HG02588 (cell line): ENCODE data around the gene LPAR4.
"Not testable (repeated sequence)": the region's sequence is repeated elsewhere in the genome, so short reads cannot be mapped to it uniquely, and the experiment has no call there.

ENCODE experiments used
- ATAC-seq: cut with Tn5 transposase; IDR thresholded peaks from one replicate; pipeline ENCODE4 v1.9.1; 2021; ENCODE audit warnings: mild to moderate bottlenecking, moderate library complexity; ENCODE audit not compliant: unreplicated experiment

LPAR4 gene

DNA sequence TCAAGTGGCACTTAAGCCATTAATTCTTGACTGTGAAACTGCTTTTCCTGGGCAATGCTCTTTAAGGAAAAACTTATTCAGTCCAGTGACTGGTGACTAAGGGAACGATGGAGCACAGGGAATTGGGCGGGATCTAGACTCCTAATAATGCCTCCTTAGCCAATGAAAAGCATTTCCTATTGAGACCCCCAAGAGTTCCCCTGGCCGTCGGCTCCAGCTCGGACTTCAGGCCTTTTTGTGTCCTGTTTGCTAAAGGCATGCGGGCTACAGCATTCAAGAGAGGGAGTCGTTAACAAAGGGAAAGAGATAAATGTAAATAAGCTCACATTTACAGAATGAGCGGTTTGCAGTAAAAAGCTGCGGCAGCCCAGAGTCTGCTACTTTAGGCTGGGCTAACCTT, at the start of gene LPAR4:
TSS of gene LPAR4 (plus strand) at position 232 of the 400 bp plus-strand sequence. CDS start 7,150 bp downstream, outside the sequence.
- no peak for ATAC-seq

DNA sequence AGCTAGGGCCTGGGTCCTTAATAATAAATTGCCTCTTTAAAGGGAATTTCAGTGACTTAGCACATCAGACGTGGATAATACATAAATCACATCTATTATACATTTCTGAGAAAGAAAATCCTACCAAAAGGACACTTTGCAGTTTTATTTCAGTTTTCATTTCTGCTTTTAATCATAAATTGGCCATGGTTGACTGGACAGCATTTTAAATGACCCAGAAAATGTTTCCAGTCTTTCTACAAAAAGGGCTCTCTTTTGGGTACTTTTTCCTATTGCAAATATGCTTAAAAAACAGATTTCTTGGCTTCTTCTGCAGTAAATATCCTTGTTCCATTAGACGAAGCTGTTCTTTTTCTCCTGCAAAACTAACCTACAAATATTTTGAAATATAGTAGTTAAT, 41.4 kb upstream of the LPAR4 start:
- no peak for ATAC-seq

DNA sequence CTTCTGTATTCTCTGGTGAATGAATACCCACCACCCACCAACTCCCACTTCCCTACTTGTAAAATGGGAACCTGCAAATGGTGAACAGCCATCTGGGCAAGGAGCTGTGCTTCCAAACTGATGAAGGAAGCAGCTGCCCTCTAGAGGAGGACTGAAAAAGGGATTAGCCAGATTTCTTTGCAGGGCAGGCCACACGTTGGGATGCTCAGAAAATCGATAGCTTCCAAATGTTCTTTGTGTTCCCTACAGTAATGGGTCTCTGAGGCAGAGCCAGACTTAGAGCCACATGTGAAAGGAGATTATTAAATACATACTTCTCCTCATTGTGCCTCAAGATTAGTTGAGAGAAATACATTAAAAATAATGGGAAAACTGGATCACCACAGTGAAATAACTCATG, 39.3 kb upstream of the LPAR4 start:
- no peak for ATAC-seq

GRCh38 chrX:78708816-78709215, 38.7 kb upstream of the LPAR4 start:
- no peak for ATAC-seq

- no peak for ATAC-seq
Measured at GRCh38 chrX:78710171-78710570, 37.3 kb upstream of the LPAR4 start.

GRCh38 chrX:78712336-78712735, 35.2 kb upstream of the LPAR4 start:
- ATAC-seq: no peak

- no peak for ATAC-seq
Measured at GRCh38 chrX:78725287-78725686, 22.2 kb upstream of the LPAR4 start.

GRCh38 chrX:78746496-78746895, 1.0 kb upstream of the LPAR4 start:
- no peak for ATAC-seq

DNA sequence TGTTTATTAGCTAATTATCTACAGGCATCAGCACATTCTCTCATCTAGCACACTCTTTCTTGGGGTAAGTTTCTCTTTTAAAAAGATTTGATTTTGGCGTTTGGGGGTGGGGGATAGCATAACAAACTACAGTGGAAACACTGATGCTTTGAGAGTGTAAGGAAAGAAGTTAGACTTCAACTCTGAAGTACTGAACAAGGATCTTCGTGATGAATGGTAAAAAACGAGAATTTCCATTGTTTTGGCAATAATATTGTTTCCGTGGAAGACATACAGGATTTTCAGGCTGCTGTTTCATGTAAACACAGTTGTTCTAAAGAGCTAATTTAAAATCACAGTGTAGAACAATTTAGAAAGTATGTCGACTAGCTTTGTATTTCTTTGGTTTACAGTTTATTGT, 451 bp downstream of the LPAR4 start:
- ATAC-seq: no peak

- no peak for ATAC-seq
Measured at GRCh38 chrX:78748846-78749245, 1.3 kb downstream of the LPAR4 start.

DNA sequence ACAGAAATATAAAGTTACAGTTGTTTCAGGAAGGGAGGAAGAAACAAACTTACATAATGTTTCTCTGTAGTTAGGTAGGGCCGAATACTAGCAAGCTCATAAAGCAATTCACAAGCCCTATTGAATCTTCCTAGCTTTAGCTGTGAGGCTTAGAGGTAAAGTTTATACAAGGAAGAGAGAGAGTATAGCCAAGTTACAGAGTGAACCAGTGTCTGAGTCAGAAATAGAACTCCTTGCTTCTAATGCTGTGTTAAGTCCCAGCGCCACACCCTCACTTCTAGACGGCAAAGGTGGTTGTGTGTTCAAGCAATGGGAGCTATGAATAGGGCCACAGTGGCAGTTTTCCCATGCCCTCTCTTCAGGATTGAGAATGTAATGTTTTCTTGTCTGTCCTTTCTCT, 6.1 kb downstream of the LPAR4 start:
- no peak for ATAC-seq

DNA sequence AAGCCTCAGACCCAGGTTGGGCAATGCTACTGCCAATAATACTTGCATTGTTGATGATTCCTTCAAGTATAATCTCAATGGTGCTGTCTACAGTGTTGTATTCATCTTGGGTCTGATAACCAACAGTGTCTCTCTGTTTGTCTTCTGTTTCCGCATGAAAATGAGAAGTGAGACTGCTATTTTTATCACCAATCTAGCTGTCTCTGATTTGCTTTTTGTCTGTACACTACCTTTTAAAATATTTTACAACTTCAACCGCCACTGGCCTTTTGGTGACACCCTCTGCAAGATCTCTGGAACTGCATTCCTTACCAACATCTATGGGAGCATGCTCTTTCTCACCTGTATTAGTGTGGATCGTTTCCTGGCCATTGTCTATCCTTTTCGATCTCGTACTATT, 7.4 kb downstream of the LPAR4 start:
- peak; percentile 95 for ATAC-seq

GRCh38 chrX:78759081-78759480, 11.6 kb downstream of the LPAR4 start:
- no peak for ATAC-seq

DNA sequence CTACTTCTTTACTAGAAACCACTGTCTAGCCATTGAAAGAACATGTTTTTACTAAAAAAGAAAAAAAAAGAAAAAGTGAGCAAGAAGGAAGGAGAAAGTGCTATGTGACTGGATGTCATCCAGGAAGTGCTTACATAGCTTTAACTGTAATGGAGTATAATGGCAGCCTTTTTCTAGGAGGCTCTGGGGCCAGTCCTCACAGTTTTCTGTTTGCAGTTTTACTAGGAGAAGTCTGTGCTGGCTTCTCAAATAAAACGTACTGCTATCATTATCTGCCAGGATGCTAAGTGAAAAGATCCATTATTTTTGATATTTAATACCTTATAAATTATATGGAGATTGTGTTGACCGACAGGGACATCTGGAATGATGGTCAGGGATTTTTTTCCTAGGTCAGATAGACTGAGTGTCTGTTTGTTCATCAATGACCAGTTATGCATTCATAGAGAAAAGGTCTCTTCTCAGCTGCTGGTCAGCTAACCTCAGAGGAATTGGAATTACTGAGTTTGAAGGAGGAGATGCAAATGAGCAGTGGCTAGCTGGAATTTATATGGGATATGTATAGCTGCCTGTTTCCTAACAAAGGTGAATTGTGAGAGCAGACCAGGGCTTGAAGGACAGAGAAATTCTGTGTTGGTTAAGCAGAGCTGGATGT, 21.7 kb downstream of the LPAR4 start:
- no peak for ATAC-seq

GRCh38 chrX:78769946-78770345, 22.4 kb downstream of the LPAR4 start:
- ATAC-seq: no peak

- ATAC-seq: no peak
Measured at GRCh38 chrX:78796916-78797315, 49.4 kb downstream of the LPAR4 start.

- no peak for ATAC-seq
Measured at GRCh38 chrX:78800114-78800513, 52.6 kb downstream of the LPAR4 start.

DNA sequence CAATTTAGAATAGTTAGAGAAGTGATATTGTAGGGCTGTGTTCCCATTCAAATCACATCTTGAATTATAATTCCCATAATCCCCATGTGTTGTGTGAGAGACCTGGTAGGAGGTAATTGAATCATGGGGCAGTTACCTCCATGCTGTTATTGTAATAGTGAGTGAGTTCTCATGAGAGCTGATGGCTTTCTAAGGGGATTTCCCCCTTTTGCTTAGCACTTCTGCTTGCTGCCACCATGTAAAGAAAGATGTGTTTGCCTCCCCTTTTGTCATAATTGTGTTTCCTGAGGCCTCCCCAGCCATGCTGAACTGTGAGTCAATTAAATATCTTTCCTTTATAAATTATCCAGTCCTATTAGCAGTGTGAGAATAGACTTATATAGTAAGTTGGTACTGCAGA, 53.2 kb downstream of the LPAR4 start:
- ATAC-seq: no peak

- no peak for ATAC-seq
Measured at GRCh38 chrX:78801522-78801921, 54.0 kb downstream of the LPAR4 start.

DNA sequence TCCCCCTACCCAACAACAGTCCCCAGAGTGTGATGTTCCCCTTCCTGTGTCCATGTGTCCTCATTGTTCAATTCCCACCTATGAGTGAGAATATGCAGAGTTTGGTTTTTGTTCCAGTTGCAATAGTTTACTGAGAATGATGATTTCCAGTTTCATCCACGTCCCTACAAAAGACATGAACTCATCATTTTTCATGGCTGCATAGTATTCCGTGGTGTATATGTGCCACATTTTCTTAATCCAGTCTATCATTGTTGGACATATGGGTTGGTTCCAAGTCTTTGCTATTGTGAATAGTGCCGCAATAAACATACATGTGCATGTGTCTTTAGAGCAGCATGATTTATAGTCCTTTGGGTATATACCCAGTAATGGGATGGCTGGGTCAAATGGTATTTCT, 55.0 kb downstream of the LPAR4 start:
- not testable (repeated sequence) for ATAC-seq
